Inflammatory macrophage treated with lipopolysaccharide for 4 hours (primary cell): ENCODE measurements around the gene PRDM1.
A peak's percentile ranks its signal among the peaks of the same experiment; 100 is the strongest.

Source experiments
- DNase-seq: peaks from one replicate; pipeline ENCODE4 v3.0.0-alpha.2; 2020

The PRDM1 gene

DNA sequence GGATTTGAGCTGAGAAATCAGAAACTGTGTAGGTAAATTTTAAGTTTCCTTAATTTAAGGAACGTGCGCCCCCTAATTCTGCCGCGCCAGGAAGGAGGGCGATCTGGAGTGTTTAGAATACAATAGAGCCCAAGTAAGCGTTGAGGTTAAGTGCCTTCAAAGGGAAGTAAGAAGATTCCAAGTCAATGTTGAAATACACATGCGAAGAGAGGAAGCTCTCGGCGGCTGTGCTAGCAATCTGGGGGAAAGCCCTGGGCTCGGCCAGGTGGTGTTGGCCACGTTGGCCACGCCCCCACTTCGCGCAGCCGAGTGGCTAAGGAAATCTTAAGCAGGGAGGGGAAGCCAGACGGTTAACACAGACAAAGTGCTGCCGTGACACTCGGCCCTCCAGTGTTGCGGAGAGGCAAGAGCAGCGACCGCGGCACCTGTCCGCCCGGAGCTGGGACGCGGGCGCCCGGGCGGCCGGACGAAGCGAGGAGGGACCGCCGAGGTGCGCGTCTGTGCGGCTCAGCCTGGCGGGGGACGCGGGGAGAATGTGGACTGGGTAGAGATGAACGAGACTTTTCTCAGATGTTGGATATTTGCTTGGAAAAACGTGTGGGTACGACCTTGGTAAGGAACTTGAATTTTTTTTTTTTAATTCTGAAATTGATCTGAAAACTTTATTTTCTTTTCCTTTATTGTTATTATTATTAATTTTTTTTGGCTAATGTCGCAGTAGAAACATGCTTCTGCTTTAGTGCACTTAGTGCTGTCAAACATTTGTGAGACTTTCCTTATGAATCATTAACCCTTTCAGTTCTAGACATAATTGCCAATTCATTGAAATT, at the start of gene PRDM1:
PRDM1 (plus strand) TSS at position 353 of the 830 bp plus-strand sequence; CDS start at position 571, 218 bp downstream.
- peak; percentile 96 for DNase-seq

DNA sequence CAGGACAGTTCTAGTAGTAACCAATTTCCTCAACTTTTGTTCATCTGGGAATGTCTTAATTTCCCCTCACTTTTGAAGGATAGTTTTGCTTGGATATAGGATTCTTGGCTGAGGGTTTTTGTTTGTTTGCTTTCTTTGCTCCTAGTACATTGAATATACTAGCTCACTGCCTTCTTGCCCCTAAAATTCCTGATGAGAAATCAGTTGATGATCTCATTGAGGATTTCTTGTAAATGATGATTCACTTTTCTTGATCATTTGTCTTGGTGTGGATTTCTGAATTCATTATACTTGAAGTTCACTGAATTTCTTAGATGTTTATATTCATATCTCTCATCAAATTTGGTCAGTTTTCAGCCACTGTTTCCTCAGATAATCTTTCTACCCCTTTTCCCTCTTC, 49.1 kb upstream of the PRDM1 start:
- DNase-seq = peak; percentile 47

DNA sequence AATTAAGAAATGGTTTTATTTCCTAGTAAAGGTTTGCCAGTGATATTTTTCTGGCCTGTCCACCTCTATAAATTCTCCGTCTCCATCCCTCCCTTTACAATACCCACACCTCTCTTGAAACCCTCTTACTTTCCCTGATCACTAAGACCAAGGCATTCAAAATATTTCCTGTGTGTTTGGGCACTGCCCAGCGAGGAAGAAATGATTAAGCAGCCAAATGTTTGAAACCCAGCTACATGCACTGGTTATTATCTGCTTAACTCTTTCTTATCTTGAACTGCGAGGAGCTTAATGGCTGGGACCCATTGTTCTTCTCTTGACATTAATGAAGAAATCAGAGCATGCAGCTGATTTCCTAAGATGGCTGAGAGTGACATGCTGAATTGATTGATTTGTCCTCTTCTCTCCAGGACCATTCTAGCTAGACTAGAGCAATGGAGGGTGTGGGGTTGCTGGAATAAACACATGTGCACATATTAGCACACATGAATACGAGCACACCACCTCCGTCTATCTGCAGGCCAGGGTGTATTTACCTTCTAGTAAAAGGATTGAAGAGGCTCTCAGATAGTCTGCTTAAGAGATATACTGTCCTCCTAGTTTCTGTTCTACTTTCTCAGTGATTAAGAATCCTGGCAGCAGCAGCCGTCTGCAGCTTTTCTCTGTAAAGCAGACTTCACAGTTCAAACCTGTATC, 46.1 kb upstream of the PRDM1 start:
- DNase-seq = no peak

DNA sequence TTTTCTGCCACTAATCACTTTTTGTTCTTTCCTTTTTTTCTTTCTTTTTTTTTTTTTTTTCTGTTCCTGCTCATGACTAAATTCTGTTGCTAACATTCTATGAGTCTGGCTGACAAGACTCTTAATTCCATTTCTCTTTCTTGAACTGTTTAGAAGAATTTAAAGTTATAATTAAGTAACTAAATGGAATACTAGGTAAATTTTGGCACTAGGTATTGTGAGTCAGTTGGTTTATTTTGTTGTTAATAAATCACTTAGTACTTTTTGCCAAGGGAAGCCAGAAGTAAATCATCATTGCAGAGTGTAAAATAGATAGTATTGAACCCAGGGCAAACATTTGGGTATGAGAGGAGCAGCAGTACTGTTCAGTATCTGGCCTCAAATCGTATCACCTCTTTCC, 42.0 kb upstream of the PRDM1 start:
- no peak for DNase-seq

DNA sequence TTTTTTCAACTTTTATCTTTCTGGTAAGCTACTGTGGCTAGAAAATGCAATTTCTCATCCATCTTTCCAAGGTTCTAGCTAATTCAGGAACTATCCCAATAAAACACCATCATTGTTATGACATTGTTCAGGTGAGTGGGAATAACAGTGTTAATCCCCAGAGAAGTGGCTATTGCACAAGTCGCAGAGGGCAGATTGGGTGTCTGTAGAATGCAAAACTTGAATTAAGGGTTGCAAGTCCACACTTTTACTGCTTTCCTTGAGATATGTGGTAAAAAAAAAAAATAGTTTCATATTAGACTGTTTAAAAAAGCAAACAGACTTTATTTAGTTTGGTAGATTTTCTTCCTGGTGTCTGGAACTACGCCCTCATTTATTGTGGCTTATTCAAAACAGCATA, 41.1 kb upstream of the PRDM1 start:
- no peak for DNase-seq

DNA sequence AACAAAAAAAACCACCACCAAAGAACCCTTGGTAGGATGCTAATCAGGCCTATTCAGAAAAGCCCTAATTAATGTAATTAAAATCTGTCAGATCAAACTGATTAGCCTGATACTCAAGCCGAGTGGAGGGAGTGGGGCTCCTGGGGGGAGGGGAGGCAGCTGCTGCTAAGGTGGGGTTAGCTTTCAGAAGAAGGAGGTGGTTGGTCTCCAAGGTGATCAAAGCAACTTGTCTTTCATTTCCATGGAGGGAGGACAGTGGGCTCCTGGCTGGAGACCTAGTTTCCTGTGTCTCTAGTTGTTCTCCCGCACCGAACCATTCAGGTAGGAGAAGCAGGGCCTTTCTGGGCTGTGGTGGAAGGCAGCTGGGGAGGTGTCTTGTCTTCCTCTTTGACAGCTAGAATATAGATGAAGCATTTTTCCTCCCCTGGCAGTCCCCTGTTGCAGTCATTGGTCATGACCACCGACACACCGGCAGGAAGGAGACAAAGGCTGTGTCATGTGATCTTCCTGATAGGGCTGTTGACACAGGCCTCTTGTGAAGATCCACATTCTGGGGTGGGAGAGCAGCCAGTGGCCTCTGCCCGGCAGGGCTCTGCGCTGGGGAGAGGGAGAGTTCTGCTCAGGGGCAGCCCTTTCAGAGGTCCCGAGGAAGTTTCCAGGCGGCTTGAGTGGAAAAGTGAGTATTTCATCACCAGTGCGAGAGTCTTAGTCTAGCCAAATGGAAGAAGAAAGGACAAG, 39.9 kb upstream of the PRDM1 start:
- DNase-seq = no peak

DNA sequence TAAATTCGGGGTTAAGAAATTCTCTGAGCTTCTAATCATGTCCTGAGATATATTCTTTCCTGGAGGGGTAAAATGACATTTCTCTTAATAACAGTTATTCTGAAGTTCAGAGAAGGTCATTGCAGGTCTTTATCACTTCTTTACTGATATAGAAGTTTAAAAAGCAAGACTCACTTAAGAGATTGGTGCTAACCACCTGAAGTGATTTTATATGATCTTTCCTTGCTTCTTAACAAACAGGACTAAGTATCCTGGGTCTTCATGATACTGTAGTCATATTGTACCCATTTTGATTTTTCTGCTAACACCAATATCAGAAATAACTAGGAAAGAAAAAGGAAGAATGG, 39.3 kb upstream of the PRDM1 start:
- DNase-seq = no peak

DNA sequence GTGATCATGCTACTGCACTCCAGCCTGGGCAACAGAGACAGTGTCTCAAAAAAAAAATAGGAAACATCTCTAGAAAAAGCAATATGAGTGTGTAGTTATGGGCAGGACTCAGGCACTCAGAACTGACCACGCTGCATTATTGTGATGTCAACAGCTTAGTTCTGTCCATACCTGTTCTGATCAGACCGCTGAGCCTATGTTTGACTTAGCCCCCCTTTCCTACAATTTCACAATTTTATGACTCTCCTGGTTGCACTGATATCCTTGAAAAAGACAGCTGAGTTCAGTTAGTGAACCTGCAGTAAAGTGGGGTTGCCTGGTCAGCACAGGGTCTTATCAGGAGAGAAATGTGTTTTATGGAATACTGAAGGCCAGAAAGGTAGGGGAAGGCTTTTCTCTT, 37.8 kb upstream of the PRDM1 start:
- no peak for DNase-seq

DNA sequence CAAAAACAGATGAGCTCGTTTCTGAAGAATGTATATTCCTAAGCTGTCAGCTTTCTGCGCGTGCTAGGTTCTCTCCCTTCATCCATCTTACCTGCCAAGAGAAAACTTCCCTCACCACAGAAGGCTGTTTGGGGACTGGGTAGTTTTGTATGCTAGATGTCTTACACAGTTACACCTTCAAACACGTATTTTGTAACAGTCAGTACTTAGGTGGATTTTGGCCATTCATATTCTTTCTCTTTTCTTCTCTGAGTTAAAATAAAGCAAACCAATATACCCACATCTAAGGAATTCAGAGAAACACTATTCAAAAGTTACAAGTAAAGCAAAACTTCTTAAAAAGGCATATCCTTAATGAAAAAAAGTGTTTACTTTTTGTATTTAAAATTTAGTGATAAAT, 35.6 kb upstream of the PRDM1 start:
- no peak for DNase-seq

DNA sequence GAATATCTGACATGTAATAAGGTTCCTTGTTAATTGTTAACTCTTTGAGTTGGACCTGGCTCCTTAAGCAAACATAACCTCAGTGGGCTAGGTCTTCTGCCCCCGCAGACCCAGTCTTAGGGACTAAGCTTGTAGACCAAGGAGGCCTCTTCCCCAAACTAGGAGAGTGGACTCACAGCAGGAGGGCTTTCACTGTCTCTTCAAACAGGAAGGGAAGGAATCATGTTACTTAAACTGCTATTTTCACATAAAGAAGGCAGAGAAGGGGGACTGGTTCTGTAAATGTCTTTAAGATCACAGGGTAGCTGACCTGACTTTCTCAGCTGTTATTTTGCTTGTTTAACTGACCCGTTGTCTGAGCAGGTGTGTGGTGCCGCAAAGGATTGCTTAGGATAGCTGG, 34.9 kb upstream of the PRDM1 start:
- DNase-seq = no peak

DNA sequence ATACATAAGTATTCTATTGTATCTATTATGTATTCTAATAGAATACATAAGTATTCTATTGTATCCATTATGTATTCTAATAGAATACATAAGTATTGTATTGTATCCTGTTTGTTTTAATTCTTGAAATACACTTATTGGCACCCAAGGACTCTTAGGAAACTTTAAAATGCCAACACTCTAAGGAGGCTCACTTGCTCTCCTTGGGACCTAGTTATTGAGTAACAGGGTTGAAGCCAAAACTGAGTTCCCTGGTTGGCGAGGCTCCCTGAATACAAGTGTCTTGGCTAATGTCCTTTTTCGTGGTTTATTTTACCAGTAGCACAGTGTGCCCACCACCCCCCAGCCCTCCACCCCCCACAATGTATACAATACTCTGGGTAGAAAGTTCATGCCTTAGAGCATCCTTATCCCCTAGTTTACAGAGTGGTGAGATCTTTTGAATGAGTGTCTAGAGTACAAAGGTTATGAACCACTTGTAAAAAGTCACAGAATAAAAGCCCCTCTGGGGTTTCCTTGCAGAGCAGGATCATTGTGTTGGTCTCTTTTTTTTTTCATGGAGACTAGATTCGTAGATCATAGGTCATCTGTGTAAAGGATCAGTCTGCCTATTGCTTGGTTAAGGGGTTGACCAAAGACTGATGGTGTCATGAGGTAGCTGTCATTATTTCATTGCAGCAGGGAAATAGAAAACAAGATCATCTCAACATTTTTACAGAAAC, 32.5 kb upstream of the PRDM1 start:
- DNase-seq = no peak

DNA sequence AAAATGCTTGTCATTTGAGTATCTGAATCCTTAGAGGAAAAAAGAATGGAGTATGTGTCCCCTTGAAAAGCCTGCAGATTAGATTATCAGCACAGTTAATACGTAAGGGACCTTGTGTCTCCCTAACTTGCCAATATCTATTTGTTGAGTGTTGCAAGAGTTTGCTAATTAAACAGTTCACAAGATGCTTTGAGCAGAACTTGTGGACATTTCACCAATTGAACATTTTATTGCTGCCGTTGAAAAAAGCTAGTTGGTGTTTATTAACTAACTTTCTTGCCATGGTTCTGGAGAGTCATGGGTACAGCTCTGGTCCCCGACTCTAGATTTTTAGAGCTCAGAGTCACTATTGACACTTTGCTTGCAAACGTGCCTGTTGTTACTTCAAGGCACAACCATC, 30.6 kb upstream of the PRDM1 start:
- DNase-seq = no peak

DNA sequence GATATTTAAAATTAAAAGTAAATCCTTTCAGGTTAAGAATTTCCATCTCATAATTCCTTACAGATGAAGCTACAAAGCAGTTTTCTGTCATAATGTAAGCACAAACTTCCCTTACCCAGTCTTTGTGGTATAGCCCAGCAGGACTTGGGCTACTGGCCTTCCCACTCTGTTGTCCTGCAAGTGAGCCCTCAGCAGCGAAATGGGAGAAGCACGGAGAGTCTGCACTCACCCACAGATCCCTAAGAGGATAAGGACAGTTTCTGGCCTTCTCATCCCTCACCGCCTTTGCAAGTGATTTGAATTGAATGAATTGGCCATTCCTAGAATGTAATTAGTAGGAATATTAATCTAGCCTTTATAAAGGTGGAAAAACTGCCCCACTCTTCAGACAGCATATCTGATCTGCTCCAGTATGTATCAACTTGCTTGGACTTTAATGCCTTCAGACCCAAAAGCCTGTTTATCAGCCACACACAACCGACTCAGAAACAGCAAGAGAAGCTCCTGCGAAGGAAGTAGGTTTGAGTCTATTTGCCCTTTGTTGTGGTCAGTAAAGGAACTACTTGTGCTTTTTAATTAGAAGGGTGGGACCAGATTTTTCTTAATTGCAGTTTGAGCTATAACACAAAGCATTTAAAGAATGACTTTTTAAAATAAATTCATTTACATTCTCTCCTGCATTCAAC, 29.9 kb upstream of the PRDM1 start:
- no peak for DNase-seq

DNA sequence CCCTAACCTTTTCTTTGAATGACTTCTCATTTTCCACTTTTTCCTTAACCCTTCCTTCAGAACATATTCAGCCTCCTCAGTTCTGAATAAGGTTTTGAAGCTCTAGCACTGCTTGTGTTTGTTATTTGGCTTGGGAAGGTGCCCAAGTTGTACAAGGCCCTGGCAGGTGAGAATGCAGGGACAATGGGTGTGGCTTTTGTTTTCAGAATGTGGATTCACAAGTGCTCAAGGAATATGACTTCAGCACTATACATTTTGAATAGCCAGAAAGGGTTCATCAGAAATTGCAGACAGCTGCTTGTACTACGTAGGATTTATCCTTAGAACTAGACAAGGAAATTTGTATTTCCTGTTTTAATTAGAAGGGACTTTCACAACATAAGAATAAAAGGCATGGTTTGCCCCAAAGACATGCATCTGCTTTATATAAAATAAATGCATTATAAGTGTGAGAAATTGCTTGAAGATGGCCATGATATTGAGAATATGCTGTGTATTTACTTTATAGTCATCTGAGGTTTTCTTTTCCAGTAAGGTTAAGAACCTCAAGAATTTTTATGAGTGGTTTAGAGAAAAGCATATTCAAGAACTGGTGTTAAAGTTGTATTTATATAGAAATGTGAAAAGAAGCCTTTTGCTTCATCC, 29.3 kb upstream of the PRDM1 start:
- no peak for DNase-seq

DNA sequence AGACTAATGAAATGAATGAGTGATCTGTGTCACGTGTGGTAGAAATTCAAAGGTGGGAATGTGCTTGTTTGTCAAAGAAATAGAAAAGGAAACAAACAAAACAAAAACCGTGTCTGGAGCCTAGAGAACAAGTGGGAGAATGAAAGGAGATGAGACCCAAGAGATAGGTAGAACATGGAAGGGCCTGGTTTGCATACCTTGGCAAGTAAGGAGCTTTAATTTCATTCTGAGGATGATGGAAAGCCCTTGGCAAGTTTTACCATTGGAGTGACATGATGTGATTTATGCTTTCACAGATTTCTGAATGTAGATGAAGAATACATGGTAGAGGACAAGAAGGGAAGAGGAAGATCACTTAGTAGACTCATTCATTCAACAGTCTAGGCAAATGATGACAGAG, 26.8 kb upstream of the PRDM1 start:
- no peak for DNase-seq

DNA sequence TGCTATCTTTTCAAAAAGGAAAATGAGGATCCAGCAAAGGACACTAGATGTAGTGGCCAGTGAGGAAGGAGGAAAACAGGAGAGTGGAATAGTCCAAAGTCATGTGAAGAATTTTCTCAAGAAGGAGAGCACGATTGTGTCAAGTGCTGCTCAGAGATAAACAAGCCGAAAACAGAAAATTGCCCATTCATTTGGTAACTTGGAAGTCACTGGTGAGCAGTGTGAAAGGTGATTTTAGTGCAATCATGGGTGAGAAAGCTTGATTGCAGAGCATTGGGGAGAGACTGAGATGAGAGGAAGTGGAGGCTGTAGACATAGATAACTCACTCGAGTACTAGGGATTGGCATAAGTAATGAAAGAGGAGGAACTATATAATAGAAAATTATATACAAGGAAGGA, 26.0 kb upstream of the PRDM1 start:
- DNase-seq = peak; percentile 14

DNA sequence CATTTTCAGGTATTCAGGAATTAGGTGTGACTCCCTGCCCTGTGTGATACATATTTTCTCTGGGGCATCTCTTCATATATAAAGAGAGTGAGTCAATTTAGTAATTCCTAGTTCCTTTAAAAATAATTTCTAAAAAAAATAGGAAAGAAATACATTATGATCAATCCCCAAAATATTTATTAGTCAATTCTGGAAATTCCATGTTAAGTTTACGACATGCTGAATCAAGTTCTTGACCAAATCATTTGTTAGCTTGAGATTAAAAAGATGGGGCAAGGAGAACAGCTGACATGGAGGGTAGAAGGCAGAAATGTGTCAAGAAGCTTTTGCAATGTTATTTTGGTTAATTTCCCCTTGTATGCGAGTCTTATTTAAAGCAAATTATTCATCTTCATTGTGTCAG, 22.7 kb upstream of the PRDM1 start:
- DNase-seq = peak; percentile 70

DNA sequence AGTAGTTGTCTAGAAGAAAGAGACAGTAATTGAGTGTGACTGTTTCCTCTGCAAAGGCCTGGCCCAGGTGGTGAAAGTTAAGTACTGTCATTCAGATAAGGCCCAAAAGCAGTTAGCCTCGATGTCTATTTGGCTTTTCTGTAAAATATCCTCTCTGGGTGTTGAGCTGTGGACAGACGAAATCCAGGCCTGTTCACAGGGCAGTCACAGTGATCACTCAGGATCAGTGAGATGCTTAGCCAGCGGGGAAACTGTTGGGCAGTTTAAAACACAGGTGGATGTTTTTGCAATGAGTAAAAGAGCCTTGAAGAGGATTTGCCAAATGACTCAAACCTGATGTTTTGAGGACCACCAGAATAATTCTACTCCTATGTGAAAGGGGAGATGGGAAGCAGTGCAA, 22.0 kb upstream of the PRDM1 start:
- DNase-seq = no peak

DNA sequence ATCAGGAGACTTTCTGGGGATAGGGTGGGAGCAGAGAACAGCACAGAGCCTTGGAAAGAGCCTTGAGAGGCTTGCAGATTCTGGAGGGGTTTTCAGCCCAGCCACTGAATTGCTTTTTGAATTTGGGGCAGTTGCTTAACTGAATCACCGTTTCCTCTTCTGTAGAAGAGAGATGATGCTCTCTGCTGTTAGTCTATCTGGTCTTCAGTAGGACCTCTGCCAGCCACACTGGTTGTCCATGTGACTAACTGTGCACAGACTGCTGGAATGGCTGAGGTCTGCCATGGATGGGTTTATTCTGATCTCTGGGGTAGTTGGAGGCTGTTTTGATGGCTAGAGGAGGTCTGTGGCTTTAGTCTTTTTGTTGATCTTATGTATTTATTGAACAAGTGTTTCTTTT, 21.4 kb upstream of the PRDM1 start:
- no peak for DNase-seq

DNA sequence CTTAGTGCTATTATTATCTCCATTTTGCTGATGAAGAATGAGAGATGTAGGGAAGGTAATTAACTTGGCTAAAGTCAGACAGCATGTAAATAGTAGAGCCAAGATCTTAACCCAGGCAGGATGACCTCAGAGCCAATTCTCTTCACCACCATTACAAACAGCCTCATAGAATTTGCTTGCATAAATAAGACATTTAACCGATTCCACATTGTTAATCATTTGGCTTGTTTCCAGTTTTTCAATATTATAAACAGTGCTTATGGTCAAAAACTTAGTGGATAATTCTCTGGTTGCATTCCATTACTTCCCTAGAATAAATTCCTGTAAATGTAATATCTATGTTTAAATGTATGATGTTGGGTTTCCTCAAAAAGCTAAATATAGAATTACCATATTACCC, 19.1 kb upstream of the PRDM1 start:
- no peak for DNase-seq

DNA sequence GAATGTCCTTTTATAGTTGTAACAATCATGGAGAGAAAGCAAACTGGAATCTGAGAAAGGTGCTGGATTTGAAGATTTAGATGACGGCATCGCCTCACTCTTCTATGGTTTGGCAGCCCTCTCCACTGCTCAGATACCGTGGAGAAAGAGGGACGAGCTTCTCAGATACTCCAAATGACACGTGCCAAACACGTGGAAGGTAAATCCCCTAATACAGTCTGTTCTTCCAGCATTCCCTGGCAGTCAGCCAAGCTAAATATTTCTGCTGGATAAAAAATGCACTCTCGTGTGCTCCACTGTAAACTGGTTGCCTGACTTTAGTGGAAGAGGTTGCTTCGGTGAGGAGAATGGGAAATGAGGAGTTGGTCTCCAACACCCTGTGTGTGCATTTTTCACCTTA, 16.7 kb upstream of the PRDM1 start:
- no peak for DNase-seq

DNA sequence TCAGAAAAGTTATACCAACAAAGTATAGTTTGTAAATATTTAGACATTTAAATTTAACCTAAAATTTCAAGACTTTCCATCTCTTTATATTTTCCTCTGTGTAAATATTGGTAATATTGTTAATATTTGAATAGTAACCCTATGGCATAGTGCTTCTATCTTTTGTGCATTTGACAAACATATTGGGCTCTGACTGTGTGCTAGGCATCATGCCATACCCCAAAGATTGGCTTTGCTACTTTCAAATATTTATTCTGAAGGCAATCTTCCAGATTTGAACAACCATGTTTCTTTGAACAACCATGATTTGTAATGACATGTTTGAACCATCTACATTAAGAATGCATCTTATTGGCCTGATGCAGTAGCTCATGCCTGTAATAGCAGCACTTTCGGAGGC, 15.5 kb upstream of the PRDM1 start:
- DNase-seq = no peak
